H9 (cell line): ENCODE data around the gene TACR2. TPM values are rescaled to one million over a fixed set of nuclear protein-coding genes. Genes with fewer than 3 reads are reported as not detected.

ENCODE experiments used
- DNase-seq: peaks from one replicate; pipeline ENCODE4 v3.0.0-alpha.2; 2017
- H2AFZ ChIP-seq: one replicate; pipeline ENCODE4 v1.6.1; 2013; ENCODE audit warnings: mild to moderate bottlenecking, low read length, control low read depth, moderate library complexity
- H2AK5ac ChIP-seq: 2 replicates; pipeline ENCODE4 v1.6.1; 2013; ENCODE audit warnings: low read length, control low read depth, mixed read lengths; ENCODE audit not compliant: insufficient read length
- H2BK120ac ChIP-seq: one replicate; pipeline ENCODE4 v1.6.1; 2013; ENCODE audit warnings: low read depth, mild to moderate bottlenecking, low read length, control low read depth, inconsistent platforms; ENCODE audit not compliant: poor library complexity, severe bottlenecking
- H2BK12ac ChIP-seq: 2 replicates; pipeline ENCODE4 v1.6.1; 2013; ENCODE audit warnings: low read length, control low read depth, mixed read lengths, low read depth; ENCODE audit not compliant: insufficient read length
- H2BK15ac ChIP-seq: 2 replicates; pipeline ENCODE4 v1.6.1; 2013; ENCODE audit warnings: low read depth, low read length, control low read depth
- H2BK20ac ChIP-seq: one replicate; pipeline ENCODE4 v1.6.1; 2013; ENCODE audit warnings: low read depth, mild to moderate bottlenecking, low read length, control low read depth, inconsistent platforms; ENCODE audit not compliant: poor library complexity, severe bottlenecking
- H2BK5ac ChIP-seq: 2 replicates; pipeline ENCODE4 v1.6.1; 2013; ENCODE audit warnings: low read length, control low read depth, mixed read lengths; ENCODE audit not compliant: insufficient read length
- H3K14ac ChIP-seq: 2 replicates; pipeline ENCODE4 v1.6.1; 2013; ENCODE audit warnings: low read length, control low read depth; ENCODE audit not compliant: insufficient read depth
- H3K18ac ChIP-seq: 2 replicates; pipeline ENCODE4 v1.6.1; 2013; ENCODE audit warnings: low read depth, mild to moderate bottlenecking, mixed read lengths, low read length, control low read depth; ENCODE audit not compliant: insufficient read length
- H3K23ac ChIP-seq: 2 replicates; pipeline ENCODE4 v1.6.1; 2013; ENCODE audit warnings: low read length, control low read depth, mixed read lengths, low read depth; ENCODE audit not compliant: insufficient read length
- H3K23me2 ChIP-seq: 2 replicates; pipeline ENCODE4 v1.6.1; 2013; ENCODE audit warnings: low read depth, mild to moderate bottlenecking, mixed read lengths, low read length, control low read depth; ENCODE audit not compliant: insufficient read length, poor library complexity, severe bottlenecking
- H3K27ac ChIP-seq: 2 replicates; pipeline ENCODE4 v1.5.1; 2013; ENCODE audit warnings: low read length, control low read depth, mixed read lengths, low read depth; ENCODE audit not compliant: insufficient read length
- H3K27me3 ChIP-seq: 2 replicates; pipeline ENCODE4 v1.6.1; 2013; ENCODE audit warnings: low read length, control low read depth, inconsistent platforms; ENCODE audit not compliant: insufficient read depth
- H3K4ac ChIP-seq: 2 replicates; pipeline ENCODE4 v1.6.1; 2013; ENCODE audit warnings: low read depth, mild to moderate bottlenecking, control low read depth, inconsistent platforms, low read length, moderate library complexity
- H3K4me1 ChIP-seq: 2 replicates; pipeline ENCODE4 v1.6.1; 2013; ENCODE audit warnings: low read length, control low read depth, inconsistent platforms; ENCODE audit not compliant: insufficient read depth
- H3K4me2 ChIP-seq: 2 replicates; pipeline ENCODE4 v1.6.1; 2013; ENCODE audit warnings: low read length, control low read depth, mixed read lengths; ENCODE audit not compliant: insufficient read length, insufficient read depth
- H3K56ac ChIP-seq: 2 replicates; pipeline ENCODE4 v1.6.1; 2013; ENCODE audit warnings: low read depth, mild to moderate bottlenecking, mixed read lengths, low read length, control low read depth; ENCODE audit not compliant: insufficient read length
- H3K79me1 ChIP-seq: 2 replicates; pipeline ENCODE4 v1.6.1; 2013; ENCODE audit warnings: low read depth, mild to moderate bottlenecking, moderate library complexity, low read length, control low read depth, inconsistent platforms; ENCODE audit not compliant: insufficient read depth, poor library complexity, severe bottlenecking
- H3K79me2 ChIP-seq: 2 replicates; pipeline ENCODE4 v1.6.1; 2013; ENCODE audit warnings: low read length, control low read depth, inconsistent platforms; ENCODE audit not compliant: insufficient read depth
- H3K9ac ChIP-seq: 2 replicates; pipeline ENCODE4 v1.6.1; 2013; ENCODE audit warnings: low read length, control low read depth, mixed read lengths; ENCODE audit not compliant: insufficient read length; ENCODE audit errors: extremely low read depth
- H3K9me3 ChIP-seq: one replicate; pipeline ENCODE4 v1.6.1; 2013; ENCODE audit warnings: low read depth, low read length, inconsistent platforms; ENCODE audit not compliant: control insufficient read depth
- H3T11ph ChIP-seq: one replicate; pipeline ENCODE4 v1.6.1; 2013; ENCODE audit warnings: mild to moderate bottlenecking, low read length, control low read depth, inconsistent platforms
- H4K20me1 ChIP-seq: one replicate; pipeline ENCODE4 v1.6.1; 2013; ENCODE audit not compliant: control insufficient read depth, insufficient read length, insufficient read depth
- H4K5ac ChIP-seq: 2 replicates; pipeline ENCODE4 v1.6.1; 2013; ENCODE audit warnings: low read depth, mild to moderate bottlenecking, mixed read lengths, low read length, control low read depth; ENCODE audit not compliant: insufficient read length
- H4K8ac ChIP-seq: replicated peaks from 2 replicates; pipeline ENCODE4 v1.6.1; 2013; ENCODE audit warnings: low read length, control low read depth, mixed read lengths, low read depth; ENCODE audit not compliant: insufficient read length
- H4K91ac ChIP-seq: 2 replicates; pipeline ENCODE4 v1.6.1; 2013; ENCODE audit warnings: low read depth, mild to moderate bottlenecking, moderate library complexity, mixed read lengths, low read length, control low read depth; ENCODE audit not compliant: insufficient read length
- H3K27ac Mint-ChIP-seq, 3 experiments: 2 replicates in 2 of 3; 3 replicates in 1 of 3; pipeline ENCODE4 v1.8.0; 2020 to 2021; ENCODE audit warnings: mixed read lengths in 3 of 3, mild to moderate bottlenecking in 1 of 3, moderate library complexity in 1 of 3
- H3K27me3 Mint-ChIP-seq: 2 replicates; pipeline ENCODE4 v1.8.0; 2021; ENCODE audit warnings: low read depth, mild to moderate bottlenecking, moderate library complexity, mixed read lengths
- H3K36me3 Mint-ChIP-seq, 3 experiments: 2 replicates in 2 of 3; 3 replicates in 1 of 3; pipeline ENCODE4 v1.8.0; 2020 to 2021; ENCODE audit warnings: low read depth in 3 of 3, mixed read lengths in 3 of 3; ENCODE audit not compliant: insufficient read depth in 1 of 3
- H3K4me1 Mint-ChIP-seq, 2 experiments: 2 replicates each; pipeline ENCODE4 v1.8.0; 2020; ENCODE audit warnings: mixed read lengths in 2 of 2
- H3K4me3 Mint-ChIP-seq, 2 experiments: 2 replicates in 1 of 2; 3 replicates in 1 of 2; pipeline ENCODE4 v1.8.0; 2020 to 2021; ENCODE audit warnings: mild to moderate bottlenecking in 2 of 2, mixed read lengths in 2 of 2, moderate library complexity in 1 of 2
- H3K9me3 Mint-ChIP-seq, 2 experiments: 2 replicates in 1 of 2; 3 replicates in 1 of 2; pipeline ENCODE4 v1.8.0; 2020; ENCODE audit warnings: mild to moderate bottlenecking in 2 of 2, mixed read lengths in 2 of 2, moderate library complexity in 1 of 2
- WGBS: extraction: QIAGEN DNeasy Blood & Tissue Kit; methylation state at CpG from one replicate; pipeline ENCODE4 v1.1.7; 2013; ENCODE audit warnings: missing lambda C conversion rate, low lambda C conversion rate, mixed read lengths; ENCODE audit not compliant: insufficient read length; ENCODE audit errors: extremely low coverage; 5-methylcytosine and 5-hydroxymethylcytosine counted together
- total RNA-seq: library from RNA; stranded (reverse); gene quantifications from 2 replicates; pipeline ENCODE4 v1.2.1, GENCODE V29; 2021
- TF ChIP-seq, protein P1 (sequence below): fragments of 200-600 bp; sonication (generic); conservative IDR thresholded peaks from 3 replicates; pipeline ENCODE4 v1.8.0; 2021; ENCODE audit warnings: antibody characterized with exemption, mild to moderate bottlenecking

Gene TACR2
- total RNA-seq, 1 experiment from 2014 or later: not detected

- Histone ChIP-seq H2BK12ac (no peak overlapping the region), H2BK15ac (no peak overlapping the region), H3K14ac (no peak overlapping the region), H4K5ac (no peak overlapping the region), H2BK20ac (no peak overlapping the region), H4K8ac (no peak overlapping the region), H3K9me3 (no peaks in the 10 kb centered on the region), H3K79me1 (no peaks in the 10 kb centered on the region), H3K27ac (no peak overlapping the region), H3T11ph (no peak overlapping the region), H2BK120ac (no peak overlapping the region), H3K9ac (no peak overlapping the region), H3K23me2 (no peaks in the 10 kb centered on the region), H3K4ac (no peak overlapping the region), H3K23ac (no peak overlapping the region), H4K91ac (no peak overlapping the region), H3K27me3 (peaks cover 3% of the 10 kb centered on the region; the same call in 1 of the 2 replicates), H4K20me1 (no peaks in the 10 kb centered on the region), H3K4me1 (peaks cover 5% of the 10 kb centered on the region; the same call in 1 of the 2 replicates), H2AFZ (no peak overlapping the region), H2AK5ac (no peak overlapping the region), H3K79me2 (no peaks in the 10 kb centered on the region), H3K18ac (no peak overlapping the region), H2BK5ac (no peak overlapping the region), H3K4me2 (no peak overlapping the region), H3K56ac (no peak overlapping the region)
- Mint-ChIP-seq H3K9me3 (no peaks in the 10 kb centered on the region), H3K4me3 (no peak overlapping the region), H3K27me3 (peaks cover 15% of the 10 kb centered on the region), H3K27ac (no peak overlapping the region), H3K4me1 (peaks cover 0 to 3% of the 10 kb centered on the region in 2 experiments; a peak in 1 of 4 replicates), H3K36me3 (no peaks in the 10 kb centered on the region; a peak in 1 of 7 replicates)
- DNase-seq: no peak
- TF ChIP-seq, protein P1, sequence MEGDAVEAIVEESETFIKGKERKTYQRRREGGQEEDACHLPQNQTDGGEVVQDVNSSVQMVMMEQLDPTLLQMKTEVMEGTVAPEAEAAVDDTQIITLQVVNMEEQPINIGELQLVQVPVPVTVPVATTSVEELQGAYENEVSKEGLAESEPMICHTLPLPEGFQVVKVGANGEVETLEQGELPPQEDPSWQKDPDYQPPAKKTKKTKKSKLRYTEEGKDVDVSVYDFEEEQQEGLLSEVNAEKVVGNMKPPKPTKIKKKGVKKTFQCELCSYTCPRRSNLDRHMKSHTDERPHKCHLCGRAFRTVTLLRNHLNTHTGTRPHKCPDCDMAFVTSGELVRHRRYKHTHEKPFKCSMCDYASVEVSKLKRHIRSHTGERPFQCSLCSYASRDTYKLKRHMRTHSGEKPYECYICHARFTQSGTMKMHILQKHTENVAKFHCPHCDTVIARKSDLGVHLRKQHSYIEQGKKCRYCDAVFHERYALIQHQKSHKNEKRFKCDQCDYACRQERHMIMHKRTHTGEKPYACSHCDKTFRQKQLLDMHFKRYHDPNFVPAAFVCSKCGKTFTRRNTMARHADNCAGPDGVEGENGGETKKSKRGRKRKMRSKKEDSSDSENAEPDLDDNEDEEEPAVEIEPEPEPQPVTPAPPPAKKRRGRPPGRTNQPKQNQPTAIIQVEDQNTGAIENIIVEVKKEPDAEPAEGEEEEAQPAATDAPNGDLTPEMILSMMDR: no peak
- no CpG with 5 or more reads among the region's 5 CpGs for WGBS
These were observed 41.1 kb upstream of the TACR2 start for GRCh38 chr10:69457771-69458237.
